ENCODE measurements around the gene CABLES2.
A peak's percentile ranks its signal among the peaks of the same experiment; 100 is the strongest.

The CABLES2 gene, protein sequence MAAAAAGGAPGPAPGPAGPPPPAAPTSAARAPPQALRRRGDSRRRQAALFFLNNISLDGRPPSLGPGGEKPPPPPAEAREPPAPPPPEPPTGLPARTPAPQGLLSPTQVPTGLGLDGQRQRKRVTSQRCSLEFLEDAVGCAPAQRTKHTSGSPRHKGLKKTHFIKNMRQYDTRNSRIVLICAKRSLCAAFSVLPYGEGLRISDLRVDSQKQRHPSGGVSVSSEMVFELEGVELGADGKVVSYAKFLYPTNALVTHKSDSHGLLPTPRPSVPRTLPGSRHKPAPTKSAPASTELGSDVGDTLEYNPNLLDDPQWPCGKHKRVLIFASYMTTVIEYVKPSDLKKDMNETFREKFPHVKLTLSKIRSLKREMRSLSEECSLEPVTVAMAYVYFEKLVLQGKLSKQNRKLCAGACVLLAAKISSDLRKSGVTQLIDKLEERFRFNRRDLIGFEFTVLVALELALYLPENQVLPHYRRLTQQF

DNA sequence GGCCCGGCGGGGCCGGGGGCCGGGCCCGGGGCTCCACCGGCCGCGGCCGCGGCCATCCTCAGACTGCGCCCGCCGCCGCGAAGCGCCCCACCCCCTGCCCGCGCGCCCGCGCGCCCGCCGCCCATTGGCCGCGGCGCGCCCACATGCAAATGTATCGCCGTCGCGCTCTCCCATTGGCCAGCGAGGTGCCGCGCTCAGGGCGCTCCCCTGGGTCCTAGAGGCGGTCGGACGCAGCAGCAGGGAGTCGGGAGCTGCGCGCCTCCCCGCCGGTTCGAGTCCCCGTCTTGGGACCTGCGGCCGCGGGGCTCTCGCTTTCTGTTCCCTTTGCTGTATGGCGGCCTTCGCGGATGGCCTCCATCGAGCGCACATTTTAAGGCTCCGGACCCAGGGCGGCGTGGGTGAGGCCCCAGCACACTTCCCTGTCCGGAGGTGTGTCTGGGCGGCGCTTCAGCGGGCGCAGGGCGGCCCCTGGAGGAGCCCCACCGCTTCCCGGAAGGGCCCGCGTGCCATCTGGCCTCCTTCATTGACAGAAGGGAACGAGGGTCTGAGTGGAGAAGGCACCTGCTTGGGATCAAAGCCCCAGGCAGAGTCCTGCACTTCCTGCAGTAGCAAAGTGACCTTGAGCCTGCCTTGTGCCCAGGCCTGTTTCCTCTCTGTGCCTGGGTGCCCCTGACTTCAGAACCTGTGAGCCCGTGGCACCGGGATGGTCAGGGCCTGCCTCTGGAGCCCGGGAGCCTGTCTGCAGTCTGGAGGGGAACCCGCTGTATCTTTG, at the start of gene CABLES2:
CABLES2 (minus strand) TSS at position 65 of the 772 bp plus-strand sequence; CDS start at position 56, 9 bp downstream.
- peak; percentile 86 to 98 for DNase-seq

DNA sequence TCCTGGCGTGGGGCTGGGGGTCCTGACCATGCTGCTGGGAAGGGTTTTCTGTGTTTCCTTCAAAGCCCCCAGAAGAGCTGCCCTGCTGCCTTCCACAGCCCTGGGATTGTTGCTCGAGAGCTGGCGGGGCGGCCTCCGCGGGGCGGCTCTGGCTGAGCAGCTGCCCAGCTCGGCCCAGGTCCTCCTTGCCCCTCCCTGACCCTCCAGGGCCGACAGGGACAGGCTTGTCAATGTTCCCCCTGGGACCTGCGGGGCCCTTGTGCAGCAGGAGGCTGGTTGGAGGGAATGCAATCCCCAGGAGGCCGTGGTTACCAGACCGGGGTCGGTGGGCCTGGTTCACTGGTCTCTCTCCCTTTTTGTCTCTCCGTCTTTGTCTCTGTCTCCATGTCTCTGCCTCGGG, 48.8 kb upstream of the CABLES2 start:
- no peak for DNase-seq

DNA sequence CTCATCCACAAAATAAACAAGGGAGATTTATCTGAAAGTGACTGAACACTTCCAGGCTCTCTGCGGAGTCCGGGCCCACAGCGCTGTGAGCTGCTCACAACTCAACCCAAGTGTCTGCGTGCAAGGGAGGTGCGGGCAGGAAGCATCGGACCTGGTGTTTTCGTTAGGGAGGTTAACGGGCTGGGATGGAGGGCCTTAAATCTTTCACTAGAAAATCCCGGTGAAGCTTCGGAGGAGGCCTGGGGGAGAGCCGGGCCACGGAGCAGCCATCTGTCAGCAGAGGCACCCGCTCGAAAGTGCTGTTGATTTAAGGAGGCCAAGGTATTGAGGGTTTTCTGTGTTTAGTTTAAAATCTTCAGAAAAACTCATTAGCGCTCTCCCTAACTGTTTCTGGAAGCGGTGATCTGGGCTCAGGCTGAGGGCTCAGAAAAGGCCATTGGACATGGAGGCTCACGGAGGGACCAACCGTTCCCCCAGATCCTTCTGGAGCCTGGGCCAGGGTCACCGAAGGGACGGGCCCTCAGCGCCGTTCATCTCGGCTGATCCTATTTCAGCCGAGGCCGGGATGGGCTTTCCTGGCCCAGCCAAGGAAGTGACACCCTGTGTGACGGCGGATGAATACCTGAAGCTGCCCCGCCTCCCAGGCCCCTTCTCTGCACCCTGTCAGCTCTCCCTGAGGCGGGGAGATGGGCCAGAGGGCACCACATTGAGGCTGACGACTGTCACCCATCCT, 48.0 kb upstream of the CABLES2 start:
- no peak for DNase-seq

DNA sequence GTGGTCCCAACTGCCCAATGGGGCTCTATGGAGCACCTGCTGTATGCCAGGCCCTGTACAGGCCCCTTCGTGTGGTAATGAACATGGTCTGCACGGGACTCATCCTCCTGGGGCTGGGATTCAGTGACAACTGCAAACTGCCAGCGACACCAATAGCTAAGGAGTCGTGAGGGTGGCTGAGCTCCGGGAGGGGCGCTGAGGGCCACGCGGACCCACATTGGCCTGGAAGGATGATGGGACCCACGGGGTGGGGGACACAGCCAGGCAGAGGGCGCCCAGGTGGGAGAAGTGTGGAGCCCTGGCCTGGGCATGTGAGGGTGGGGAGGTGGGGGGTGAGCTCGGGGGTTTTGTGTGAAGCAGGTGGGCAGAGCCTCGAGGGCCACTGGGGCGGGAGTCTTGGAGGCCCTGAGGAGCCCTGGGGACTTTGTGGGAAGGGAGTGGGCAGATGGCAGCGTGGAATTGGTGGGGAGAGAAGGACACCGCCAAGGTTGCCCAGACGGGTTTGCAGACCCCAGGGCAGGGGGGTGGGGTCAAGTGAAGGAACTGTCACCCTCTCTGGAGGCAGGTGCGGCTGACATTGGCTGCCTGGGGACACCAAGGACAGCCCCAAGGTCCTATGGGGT, 46.2 kb upstream of the CABLES2 start:
- DNase-seq = no peak

DNA sequence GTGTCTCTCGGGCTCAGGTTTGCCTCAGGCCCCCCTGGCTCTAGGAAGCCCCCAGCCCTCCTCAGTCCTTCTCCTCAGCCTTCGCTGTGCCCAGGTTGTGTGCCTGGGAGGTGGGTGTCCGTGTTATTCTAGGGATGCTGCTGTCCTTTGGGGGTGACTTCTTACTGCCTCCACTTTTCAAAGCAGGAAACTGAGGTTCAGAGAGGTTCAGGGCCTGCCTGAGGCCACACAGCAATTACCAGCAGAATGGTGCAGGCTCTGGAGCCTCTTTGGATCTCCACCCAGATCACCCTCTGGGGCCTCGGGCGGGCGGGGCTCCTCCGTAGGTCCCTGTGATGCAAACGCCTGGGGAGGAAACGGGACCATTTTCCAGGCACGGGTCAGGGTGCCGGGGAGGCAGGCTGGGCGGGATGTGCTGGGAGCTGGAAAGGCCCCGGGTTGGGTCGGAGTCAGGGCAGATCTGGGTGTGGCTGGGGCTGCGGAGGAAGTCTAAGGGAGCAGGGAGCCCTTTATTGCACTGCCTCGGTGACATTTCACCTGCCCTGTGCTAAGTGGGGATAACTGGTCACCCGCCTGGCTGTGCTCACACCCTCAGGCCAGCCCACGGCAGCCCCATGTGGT, 45.5 kb upstream of the CABLES2 start:
- DNase-seq = no peak

DNA sequence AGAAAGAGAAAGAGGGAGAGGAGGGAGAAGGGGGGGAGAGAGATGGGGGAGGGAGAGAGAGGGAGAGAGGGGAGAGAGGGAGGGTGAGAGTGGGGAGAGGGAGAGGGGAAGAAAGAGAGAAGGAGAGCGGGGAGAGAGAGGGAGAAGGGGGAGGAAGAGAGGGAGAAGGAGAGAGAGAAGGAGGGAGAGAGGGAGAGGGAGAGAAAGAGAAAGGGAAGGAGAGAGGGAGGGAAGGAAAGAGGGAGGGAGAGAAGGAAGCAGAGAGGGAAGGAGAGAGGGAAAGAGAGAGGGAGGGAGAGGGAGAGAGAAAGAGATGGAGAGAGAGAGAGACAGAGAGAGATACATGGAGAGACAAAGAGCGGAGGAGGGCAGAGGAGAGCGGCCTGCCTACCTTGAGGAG, 44.9 kb upstream of the CABLES2 start:
- no peak for DNase-seq

DNA sequence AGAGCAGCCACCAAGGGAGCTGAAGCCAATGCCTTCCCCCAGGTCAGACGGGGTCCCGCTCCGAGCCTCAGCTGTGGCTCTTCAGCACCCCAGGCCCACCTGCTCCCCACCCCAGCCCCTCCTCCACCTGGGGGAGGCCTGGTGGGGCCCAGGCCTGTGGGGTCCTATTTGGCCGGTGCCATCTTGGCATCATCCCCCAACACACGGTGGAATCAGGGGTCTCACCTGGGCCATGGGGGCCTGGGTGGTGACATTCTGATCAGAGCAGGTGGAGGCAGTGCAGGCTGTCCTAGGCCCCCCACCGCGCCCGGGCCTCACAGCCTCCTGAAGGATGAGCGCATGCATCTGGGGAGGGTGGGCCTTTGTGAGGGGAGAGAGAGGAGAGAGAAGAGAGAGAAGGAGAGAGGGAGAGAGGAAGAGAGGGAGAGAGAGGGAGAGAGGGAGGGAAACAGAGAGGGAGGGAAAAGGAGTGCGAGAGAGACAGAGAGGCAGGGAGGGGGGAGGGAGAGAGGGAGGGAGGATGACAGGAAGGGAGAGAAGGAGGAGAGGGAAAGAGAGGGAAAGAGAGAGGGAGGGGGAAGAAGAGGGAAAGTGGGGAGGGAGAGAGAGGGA, 44.2 kb upstream of the CABLES2 start:
- no peak for DNase-seq

DNA sequence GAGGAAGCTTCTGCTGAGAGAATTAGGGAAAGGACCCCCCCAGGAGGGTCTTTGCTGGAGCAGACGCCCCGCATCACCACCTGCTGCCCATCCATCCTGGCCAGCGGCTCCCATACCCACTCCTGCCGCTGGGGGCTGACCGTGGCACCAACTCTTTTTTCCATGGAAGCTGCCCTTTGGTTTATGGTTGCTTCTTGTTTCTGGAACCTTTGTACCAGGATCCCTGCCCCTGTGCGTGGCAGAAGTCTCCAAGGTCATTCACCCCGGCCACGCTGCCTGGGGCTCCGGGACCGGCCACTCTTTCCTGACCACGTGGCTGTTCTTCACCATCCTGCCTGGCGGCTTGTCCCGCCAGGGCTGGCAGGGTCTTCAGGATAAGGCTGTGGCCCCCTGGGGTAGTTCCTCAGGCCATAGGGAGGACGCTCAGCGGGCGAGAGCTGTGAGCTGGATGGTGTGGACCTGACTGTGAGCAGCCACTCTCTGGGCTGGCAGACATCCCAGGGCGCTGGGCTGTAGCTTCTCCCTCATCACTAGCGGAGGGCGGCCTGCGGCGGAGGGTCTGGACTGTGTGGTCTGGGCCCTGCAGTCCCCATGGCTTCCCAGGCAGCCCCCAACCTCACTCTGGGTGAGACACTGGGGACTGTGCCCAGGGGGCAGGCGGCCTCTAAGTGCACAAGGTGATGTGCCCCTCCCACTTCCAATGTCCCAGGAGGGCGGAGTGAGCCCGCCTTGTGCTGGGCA, 43.0 kb upstream of the CABLES2 start:
- DNase-seq = peak in 1 of 2 experiments; percentile 34

DNA sequence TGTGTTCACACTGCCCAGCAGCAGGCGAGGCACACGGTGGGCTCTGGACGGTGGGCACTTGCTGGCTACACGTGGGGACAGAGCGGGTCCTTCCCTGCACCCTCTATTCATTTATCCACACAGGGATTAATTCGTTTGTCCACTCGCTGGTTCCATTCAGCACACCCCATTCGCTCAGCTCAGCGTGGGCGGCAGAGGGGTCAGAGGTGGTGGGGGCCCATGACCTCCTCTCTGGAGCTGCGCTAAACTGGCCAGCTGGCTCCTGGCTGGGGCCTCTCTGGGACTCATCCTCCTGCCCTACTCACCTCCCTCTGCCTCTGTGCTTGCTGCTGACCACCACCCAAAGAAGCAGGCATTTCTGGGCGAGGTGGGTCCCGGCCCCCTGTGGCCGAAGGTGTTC, 41.7 kb upstream of the CABLES2 start:
- DNase-seq = no peak

DNA sequence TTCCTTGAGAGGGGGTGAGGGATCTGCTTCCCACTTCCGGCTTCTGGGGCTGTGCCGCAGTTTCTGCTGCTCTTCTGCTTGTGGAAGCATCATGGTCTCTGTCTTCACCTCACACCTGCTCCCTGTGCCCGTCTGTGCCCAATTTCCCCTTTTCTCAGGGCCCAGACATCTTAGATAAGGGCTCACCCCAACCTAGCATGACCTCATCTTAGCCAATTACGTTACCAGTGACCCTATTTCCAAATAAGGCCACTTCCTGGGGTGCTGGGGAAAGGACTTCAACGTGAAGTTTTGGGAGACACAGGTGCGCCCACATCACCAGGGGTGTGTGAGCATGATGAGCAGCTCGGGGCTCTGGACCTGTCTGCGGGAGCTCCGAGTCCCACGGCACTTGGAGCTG, 41.0 kb upstream of the CABLES2 start:
- no peak for DNase-seq

DNA sequence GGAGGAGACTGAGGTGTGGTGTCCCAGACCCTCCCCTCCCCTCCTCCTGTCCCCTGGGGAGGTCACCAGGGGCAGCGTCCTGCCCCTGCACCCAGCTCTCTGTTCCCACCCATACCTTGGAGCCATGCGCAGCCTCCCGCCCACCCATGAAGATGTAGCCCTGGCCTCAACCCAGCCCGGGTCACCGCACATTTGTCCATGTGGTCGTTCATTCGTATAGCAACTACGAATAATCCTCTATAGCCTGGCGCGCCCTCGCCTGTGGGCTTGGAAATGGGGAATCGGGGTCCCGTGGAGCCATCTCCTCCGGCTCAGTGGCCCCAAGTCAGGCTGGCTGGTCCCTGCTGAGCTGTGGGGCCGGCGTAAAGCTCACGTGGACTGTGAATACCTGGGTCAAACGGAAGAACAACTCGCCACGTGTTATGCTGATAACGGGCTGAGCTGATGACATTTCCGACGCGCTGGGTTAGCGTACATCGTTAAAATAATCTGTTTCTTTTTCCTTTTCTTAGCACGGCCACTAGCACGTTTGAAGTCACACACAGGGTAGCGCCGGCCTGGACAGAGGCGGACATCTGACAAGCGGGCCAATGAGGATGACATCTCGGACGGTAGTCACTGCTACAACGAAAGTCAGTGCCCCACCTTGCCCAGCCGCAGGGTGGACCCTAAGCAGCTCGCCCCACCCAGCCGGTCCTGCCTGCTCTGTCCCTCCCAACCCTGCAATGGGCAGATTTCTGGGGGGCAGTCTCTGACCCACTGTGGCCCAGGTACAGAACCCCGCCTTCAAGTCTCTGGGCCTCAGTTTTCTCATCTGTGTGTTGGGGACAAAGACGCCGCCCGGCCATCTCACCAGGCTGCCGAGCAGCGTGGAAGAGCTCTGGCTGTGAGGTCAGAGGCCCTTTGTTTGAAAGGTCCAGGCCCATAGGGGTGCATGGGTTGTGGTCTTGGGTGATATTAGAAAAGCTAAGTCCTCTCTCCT, 40.1 kb upstream of the CABLES2 start:
- no peak for DNase-seq

DNA sequence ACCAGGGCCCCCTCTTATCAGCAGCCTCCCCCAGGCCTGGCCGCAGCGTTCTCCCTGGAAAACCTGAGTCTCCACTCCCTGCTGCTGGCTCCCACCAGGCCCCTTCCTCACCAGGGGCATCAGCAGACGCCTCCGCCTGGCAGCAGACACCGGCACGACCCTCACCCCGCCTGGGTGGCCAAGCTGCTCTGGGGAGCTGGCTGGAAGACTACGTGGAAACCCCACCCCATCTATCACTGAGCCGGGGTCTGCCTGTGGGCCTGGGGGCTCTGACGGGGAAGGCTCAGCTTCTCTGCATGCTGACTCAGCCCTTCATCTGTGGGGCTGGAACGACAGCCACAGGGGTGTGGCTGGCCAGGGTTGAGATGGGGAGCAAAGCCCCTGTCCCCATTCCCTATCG, 39.4 kb upstream of the CABLES2 start:
- DNase-seq = no peak

DNA sequence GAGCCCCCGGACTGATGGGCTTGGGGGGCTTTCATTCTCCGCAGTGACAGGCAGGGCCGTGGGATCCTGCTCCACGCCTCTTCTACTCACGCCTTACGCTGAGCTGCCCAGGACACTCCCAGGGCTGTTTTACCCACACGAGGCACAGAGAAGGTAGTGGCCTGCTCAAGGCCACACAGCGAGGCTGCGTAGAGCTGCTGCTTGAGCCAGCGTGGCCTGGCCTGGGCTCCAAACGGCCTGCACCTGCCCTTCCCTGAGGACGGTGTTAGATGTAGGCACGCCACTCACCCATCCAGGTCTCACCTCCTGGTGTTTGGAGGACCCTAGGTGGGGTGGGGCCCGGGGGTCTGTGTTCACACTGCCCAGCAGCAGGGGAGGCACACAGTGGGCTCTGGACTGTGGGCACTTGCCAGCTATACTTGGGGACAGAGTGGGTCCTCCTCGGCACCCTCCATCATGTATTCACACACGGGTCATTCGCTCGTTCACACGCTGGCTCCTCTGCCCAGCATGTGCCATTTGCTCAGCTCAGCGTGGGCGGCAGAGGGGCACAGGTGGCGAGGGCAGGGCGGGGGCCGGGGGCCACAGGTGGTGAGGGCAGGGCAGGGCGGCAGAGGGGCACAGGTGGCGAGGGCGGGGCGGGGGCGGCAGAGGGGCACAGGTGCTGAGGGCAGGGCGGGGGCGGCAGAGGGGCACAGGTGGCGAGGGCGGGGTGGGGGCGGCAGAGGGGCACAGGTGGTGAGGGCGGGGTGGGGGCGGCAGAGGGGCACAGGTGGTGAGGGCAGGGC, 38.7 kb upstream of the CABLES2 start:
- no peak for DNase-seq

DNA sequence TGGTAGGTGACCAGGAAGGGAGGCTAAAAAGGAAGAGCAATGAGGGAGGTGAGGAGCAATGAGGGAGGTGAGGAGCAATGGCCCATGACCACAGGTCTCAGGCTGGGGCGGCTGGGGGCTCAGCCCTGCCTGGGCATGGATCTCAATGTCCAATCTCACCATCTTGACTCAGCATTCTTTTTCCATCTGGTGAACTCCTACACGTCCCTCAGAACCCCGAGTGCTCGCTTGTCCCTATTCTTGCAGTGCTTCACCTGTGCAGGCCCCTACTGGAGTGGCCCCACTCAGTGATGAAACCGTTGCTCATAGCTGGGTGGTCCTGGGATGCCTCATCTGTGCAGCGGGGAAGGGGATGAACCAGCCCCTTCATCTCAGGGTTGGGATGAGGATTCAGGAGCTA, 37.2 kb upstream of the CABLES2 start:
- no peak for DNase-seq

DNA sequence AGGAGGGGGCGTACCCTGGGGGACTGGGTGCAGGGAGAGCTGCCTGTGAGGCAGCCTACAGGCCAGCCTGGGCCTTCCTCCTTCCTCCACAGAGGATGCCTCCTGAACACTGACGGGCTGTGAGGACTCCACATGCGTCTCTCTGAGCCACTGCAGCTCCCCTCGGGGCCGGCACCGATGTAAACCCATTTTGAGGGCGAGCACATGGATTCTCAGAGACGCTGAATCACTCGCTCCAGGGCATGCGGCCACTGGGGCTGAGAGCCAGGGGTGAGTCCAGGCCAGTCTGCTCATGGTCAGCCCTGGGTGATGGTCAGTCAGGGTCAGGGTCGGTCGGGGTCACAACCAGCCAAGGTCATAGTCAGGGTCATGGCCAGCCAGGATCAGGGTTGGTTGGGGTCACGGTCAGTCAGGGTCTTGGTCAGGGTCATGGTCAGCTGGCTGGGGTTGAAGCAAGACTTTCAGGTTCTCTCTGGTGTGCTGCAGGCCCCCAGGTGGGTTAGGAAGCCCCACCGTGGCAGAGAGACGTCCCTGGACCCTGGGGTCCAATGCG, 35.0 kb upstream of the CABLES2 start:
- no peak for DNase-seq

DNA sequence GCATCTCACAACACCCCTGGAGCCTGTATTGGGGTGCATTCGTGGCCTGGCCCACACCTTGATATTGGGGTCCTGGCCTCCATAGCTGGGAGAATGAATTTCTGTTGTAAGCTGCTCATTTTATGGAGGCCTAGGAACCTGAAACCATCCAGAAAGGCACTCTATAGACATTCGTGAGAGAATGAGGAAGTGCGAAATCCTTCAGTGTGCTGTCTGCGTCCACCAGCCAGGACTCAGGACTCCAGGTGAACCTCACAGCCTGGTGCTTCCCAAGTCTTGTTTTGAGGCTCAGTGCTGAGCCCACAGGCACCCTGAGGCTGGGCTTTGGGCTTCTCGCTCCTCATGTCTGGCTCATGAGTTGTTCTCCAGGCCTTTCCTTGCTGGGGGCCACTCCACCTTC, 32.1 kb upstream of the CABLES2 start:
- no peak for DNase-seq

DNA sequence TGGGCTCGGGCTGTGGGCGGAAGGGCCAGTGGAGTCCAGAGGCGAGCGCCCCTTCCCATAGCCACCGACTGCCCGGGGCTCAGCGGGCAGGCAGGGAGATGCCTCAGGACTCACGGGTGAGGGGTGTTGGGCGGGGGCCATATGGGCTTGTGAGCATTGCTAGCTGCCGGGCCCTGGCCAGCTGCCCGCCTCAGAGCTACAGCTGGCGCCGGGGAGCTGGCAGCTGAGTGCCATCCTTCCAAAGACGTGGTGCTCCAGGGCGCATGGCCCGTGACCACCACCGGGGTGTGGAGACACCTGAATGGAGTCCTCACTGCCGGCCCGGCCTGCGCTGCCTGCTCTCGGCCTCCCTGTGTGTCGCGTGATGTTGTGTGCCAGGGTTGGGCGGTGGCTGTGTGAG, 30.8 kb upstream of the CABLES2 start:
- no peak for DNase-seq

DNA sequence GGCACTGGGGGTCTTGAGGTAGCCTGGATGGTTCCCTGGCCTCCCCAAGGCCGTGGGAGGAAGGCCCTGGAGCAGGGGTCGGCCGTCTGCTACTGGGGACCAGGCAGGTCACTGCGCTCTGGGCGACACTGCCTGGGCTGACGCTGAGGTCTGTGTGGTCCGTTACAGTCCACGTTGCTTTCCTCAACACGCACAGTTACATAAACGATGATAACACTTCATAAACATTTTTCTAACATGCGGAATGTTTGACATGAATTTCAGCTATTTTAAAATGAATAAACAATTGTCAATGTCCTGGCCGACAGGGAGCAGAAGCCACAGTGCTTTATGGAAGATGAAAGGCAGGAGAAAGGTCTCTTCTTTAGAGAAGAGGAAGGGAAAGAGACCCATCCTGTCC, 30.4 kb upstream of the CABLES2 start:
- no peak for DNase-seq

DNA sequence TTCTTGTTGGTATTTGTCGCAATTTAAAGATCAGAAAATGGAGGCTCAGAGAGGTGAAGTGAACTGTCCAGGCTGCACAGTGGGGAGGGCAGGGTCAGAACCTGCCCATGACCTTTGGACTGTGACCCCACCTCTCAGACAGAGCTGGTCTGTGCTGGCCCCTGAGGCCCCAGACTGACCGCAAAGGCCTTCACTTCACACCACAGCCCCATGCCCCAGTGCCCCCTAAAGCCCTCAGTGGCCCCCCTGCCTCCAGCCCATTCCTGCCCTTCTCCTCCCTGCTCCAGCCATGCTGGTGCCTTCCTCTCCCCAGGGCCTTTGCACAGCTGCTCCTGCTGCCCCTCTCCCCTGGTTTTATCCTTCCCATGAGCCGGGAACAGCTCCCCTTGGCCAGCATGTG, 29.6 kb upstream of the CABLES2 start:
- no peak for DNase-seq

Measured in NCI-H526 (cell line).